ENCODE results near the gene ADAP2. TPM values are rescaled to one million over a fixed set of nuclear protein-coding genes. Genes with fewer than 3 reads are reported as not detected.
"Not testable (repeated sequence)": the region's sequence is repeated elsewhere in the genome, so short reads cannot be mapped to it uniquely, and the experiment has no call there.

The ADAP2 gene
- total RNA-seq, 1 donor from 2014 or later = 1.7 TPM

GRCh38 chr17:30969989-30970830 is 48.5 kb downstream of the ADAP2 start:
- no peak for TF ChIP-seq CTCF (conservative IDR thresholded peaks at IDR 0.05)
- Mint-ChIP-seq H3K27ac (ENCODE audit: unreplicated experiment) (peak overlapping the region; percentile 95), H3K4me3 (peak overlapping the region; percentile 93), H3K36me3 (ENCODE audit: low read depth) (peaks cover 4% of the 10 kb centered on the region), H3K4me1 (peaks cover 28% of the 10 kb centered on the region), H3K27me3 (ENCODE audit: low read depth) (no peaks in the 10 kb centered on the region), H3K9me3 (no peaks in the 10 kb centered on the region)
- no peak for DNase-seq (ENCODE audit: low read depth, low spot score)

GRCh38 chr17:30970831-30971567 is 49.3 kb downstream of the ADAP2 start, which contains the start of gene RNF135:
Gene RNF135, plus strand, starts transcription at chr17:30971039. Its CDS starts 35 bp downstream, at chr17:30971074.
- Mint-ChIP-seq H3K27ac (ENCODE audit: unreplicated experiment) (peak within 1 kb of the TSS; percentile 95), H3K27me3 (ENCODE audit: low read depth) (no peaks in the 10 kb centered on the region), H3K36me3 (ENCODE audit: low read depth) (peaks cover 10% of the 10 kb centered on the region), H3K4me3 (peak within 1 kb of the TSS; percentile 93), H3K4me1 (peaks cover 28% of the 10 kb centered on the region), H3K9me3 (no peaks in the 10 kb centered on the region)
- DNase-seq (ENCODE audit: low read depth, low spot score) = peak; percentile 63
- TF ChIP-seq CTCF (conservative IDR thresholded peaks at IDR 0.05) = peak; percentile 54

- Mint-ChIP-seq H3K27ac (ENCODE audit: unreplicated experiment) (no peak overlapping the region), H3K36me3 (ENCODE audit: low read depth) (peaks cover 19% of the 10 kb centered on the region), H3K4me3 (peak overlapping the region; percentile 27), H3K4me1 (peaks cover 16% of the 10 kb centered on the region), H3K9me3 (no peaks in the 10 kb centered on the region), H3K27me3 (ENCODE audit: low read depth) (no peaks in the 10 kb centered on the region)
- TF ChIP-seq CTCF (conservative IDR thresholded peaks at IDR 0.05) = no peak
- no peak for DNase-seq (ENCODE audit: low read depth, low spot score)
These were observed 53.5 kb downstream of the ADAP2 start for GRCh38 chr17:30975042-30975820.

DNA sequence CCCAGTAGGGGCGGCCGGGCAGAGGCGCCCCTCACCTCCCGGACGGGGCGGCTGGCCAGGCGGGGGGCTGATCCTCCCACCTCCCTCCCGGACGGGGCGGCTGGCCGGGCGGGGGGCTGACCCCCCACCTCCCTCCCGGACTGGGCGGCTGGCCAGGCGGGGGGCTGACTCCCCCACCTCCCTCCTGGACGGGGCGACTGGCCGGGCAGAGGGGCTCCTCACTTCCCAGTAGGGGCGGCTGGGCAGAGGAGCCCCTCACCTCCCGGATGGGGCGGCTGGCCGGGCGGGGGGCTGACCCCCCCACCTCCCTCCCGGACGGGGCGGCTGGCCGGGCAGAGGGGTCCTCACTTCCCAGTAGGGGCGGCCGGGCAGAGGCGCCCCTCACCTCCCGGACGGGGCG is 58.2 kb downstream of the ADAP2 start:
- H3K4me1 Mint-ChIP-seq; H3K27me3 Mint-ChIP-seq (ENCODE audit: low read depth); DNase-seq (ENCODE audit: low read depth, low spot score); H3K4me3 Mint-ChIP-seq; H3K27ac Mint-ChIP-seq (ENCODE audit: unreplicated experiment); H3K9me3 Mint-ChIP-seq: not testable (repeated sequence)
- peaks cover 31% of the 10 kb centered on the region for H3K36me3 Mint-ChIP-seq (ENCODE audit: low read depth)

GRCh38 chr17:30981531-30982519 is 60.1 kb downstream of the ADAP2 start:
- Mint-ChIP-seq H3K9me3 (peaks cover 8% of the 10 kb centered on the region), H3K4me1 (no peaks in the 10 kb centered on the region), H3K27ac (ENCODE audit: unreplicated experiment) (no peak overlapping the region), H3K36me3 (ENCODE audit: low read depth) (peaks cover 18% of the 10 kb centered on the region), H3K4me3 (no peak overlapping the region), H3K27me3 (ENCODE audit: low read depth) (no peaks in the 10 kb centered on the region)
- TF ChIP-seq CTCF (conservative IDR thresholded peaks at IDR 0.05) = no peak
- no peak for DNase-seq (ENCODE audit: low read depth, low spot score)

All from neural crest cell (in vitro differentiated cells).